H9 (cell line): ENCODE results near the gene IREB2. TPM values are rescaled to one million over a fixed set of nuclear protein-coding genes. Genes with fewer than 3 reads are reported as not detected.

Experiments used
- DNase-seq: peaks from one replicate; pipeline ENCODE4 v3.0.0-alpha.2; 2017
- H2AFZ ChIP-seq: one replicate; pipeline ENCODE4 v1.6.1; 2013; ENCODE audit warnings: mild to moderate bottlenecking, low read length, control low read depth, moderate library complexity
- H2AK5ac ChIP-seq: 2 replicates; pipeline ENCODE4 v1.6.1; 2013; ENCODE audit warnings: low read length, control low read depth, mixed read lengths; ENCODE audit not compliant: insufficient read length
- H2BK120ac ChIP-seq: one replicate; pipeline ENCODE4 v1.6.1; 2013; ENCODE audit warnings: low read depth, mild to moderate bottlenecking, low read length, control low read depth, inconsistent platforms; ENCODE audit not compliant: poor library complexity, severe bottlenecking
- H2BK12ac ChIP-seq: 2 replicates; pipeline ENCODE4 v1.6.1; 2013; ENCODE audit warnings: low read length, control low read depth, mixed read lengths, low read depth; ENCODE audit not compliant: insufficient read length
- H2BK15ac ChIP-seq: 2 replicates; pipeline ENCODE4 v1.6.1; 2013; ENCODE audit warnings: low read depth, low read length, control low read depth
- H2BK20ac ChIP-seq: one replicate; pipeline ENCODE4 v1.6.1; 2013; ENCODE audit warnings: low read depth, mild to moderate bottlenecking, low read length, control low read depth, inconsistent platforms; ENCODE audit not compliant: poor library complexity, severe bottlenecking
- H2BK5ac ChIP-seq: 2 replicates; pipeline ENCODE4 v1.6.1; 2013; ENCODE audit warnings: low read length, control low read depth, mixed read lengths; ENCODE audit not compliant: insufficient read length
- H3K14ac ChIP-seq: 2 replicates; pipeline ENCODE4 v1.6.1; 2013; ENCODE audit warnings: low read length, control low read depth; ENCODE audit not compliant: insufficient read depth
- H3K18ac ChIP-seq: 2 replicates; pipeline ENCODE4 v1.6.1; 2013; ENCODE audit warnings: low read depth, mild to moderate bottlenecking, mixed read lengths, low read length, control low read depth; ENCODE audit not compliant: insufficient read length
- H3K23ac ChIP-seq: 2 replicates; pipeline ENCODE4 v1.6.1; 2013; ENCODE audit warnings: low read length, control low read depth, mixed read lengths, low read depth; ENCODE audit not compliant: insufficient read length
- H3K23me2 ChIP-seq: 2 replicates; pipeline ENCODE4 v1.6.1; 2013; ENCODE audit warnings: low read depth, mild to moderate bottlenecking, mixed read lengths, low read length, control low read depth; ENCODE audit not compliant: insufficient read length, poor library complexity, severe bottlenecking
- H3K27ac ChIP-seq: 2 replicates; pipeline ENCODE4 v1.5.1; 2013; ENCODE audit warnings: low read length, control low read depth, mixed read lengths, low read depth; ENCODE audit not compliant: insufficient read length
- H3K27me3 ChIP-seq: 2 replicates; pipeline ENCODE4 v1.6.1; 2013; ENCODE audit warnings: low read length, control low read depth, inconsistent platforms; ENCODE audit not compliant: insufficient read depth
- H3K4ac ChIP-seq: 2 replicates; pipeline ENCODE4 v1.6.1; 2013; ENCODE audit warnings: low read depth, mild to moderate bottlenecking, control low read depth, inconsistent platforms, low read length, moderate library complexity
- H3K4me1 ChIP-seq: 2 replicates; pipeline ENCODE4 v1.6.1; 2013; ENCODE audit warnings: low read length, control low read depth, inconsistent platforms; ENCODE audit not compliant: insufficient read depth
- H3K4me2 ChIP-seq: 2 replicates; pipeline ENCODE4 v1.6.1; 2013; ENCODE audit warnings: low read length, control low read depth, mixed read lengths; ENCODE audit not compliant: insufficient read length, insufficient read depth
- H3K56ac ChIP-seq: 2 replicates; pipeline ENCODE4 v1.6.1; 2013; ENCODE audit warnings: low read depth, mild to moderate bottlenecking, mixed read lengths, low read length, control low read depth; ENCODE audit not compliant: insufficient read length
- H3K79me1 ChIP-seq: 2 replicates; pipeline ENCODE4 v1.6.1; 2013; ENCODE audit warnings: low read depth, mild to moderate bottlenecking, moderate library complexity, low read length, control low read depth, inconsistent platforms; ENCODE audit not compliant: insufficient read depth, poor library complexity, severe bottlenecking
- H3K79me2 ChIP-seq: 2 replicates; pipeline ENCODE4 v1.6.1; 2013; ENCODE audit warnings: low read length, control low read depth, inconsistent platforms; ENCODE audit not compliant: insufficient read depth
- H3K9ac ChIP-seq: 2 replicates; pipeline ENCODE4 v1.6.1; 2013; ENCODE audit warnings: low read length, control low read depth, mixed read lengths; ENCODE audit not compliant: insufficient read length; ENCODE audit errors: extremely low read depth
- H3K9me3 ChIP-seq: one replicate; pipeline ENCODE4 v1.6.1; 2013; ENCODE audit warnings: low read depth, low read length, inconsistent platforms; ENCODE audit not compliant: control insufficient read depth
- H3T11ph ChIP-seq: one replicate; pipeline ENCODE4 v1.6.1; 2013; ENCODE audit warnings: mild to moderate bottlenecking, low read length, control low read depth, inconsistent platforms
- H4K20me1 ChIP-seq: one replicate; pipeline ENCODE4 v1.6.1; 2013; ENCODE audit not compliant: control insufficient read depth, insufficient read length, insufficient read depth
- H4K5ac ChIP-seq: 2 replicates; pipeline ENCODE4 v1.6.1; 2013; ENCODE audit warnings: low read depth, mild to moderate bottlenecking, mixed read lengths, low read length, control low read depth; ENCODE audit not compliant: insufficient read length
- H4K8ac ChIP-seq: replicated peaks from 2 replicates; pipeline ENCODE4 v1.6.1; 2013; ENCODE audit warnings: low read length, control low read depth, mixed read lengths, low read depth; ENCODE audit not compliant: insufficient read length
- H4K91ac ChIP-seq: 2 replicates; pipeline ENCODE4 v1.6.1; 2013; ENCODE audit warnings: low read depth, mild to moderate bottlenecking, moderate library complexity, mixed read lengths, low read length, control low read depth; ENCODE audit not compliant: insufficient read length
- H3K27ac Mint-ChIP-seq, 3 experiments: 2 replicates in 2 of 3; 3 replicates in 1 of 3; pipeline ENCODE4 v1.8.0; 2020 to 2021; ENCODE audit warnings: mixed read lengths in 3 of 3, mild to moderate bottlenecking in 1 of 3, moderate library complexity in 1 of 3
- H3K27me3 Mint-ChIP-seq: 2 replicates; pipeline ENCODE4 v1.8.0; 2021; ENCODE audit warnings: low read depth, mild to moderate bottlenecking, moderate library complexity, mixed read lengths
- H3K36me3 Mint-ChIP-seq, 3 experiments: 2 replicates in 2 of 3; 3 replicates in 1 of 3; pipeline ENCODE4 v1.8.0; 2020 to 2021; ENCODE audit warnings: low read depth in 3 of 3, mixed read lengths in 3 of 3; ENCODE audit not compliant: insufficient read depth in 1 of 3
- H3K4me1 Mint-ChIP-seq, 2 experiments: 2 replicates each; pipeline ENCODE4 v1.8.0; 2020; ENCODE audit warnings: mixed read lengths in 2 of 2
- H3K4me3 Mint-ChIP-seq, 2 experiments: 2 replicates in 1 of 2; 3 replicates in 1 of 2; pipeline ENCODE4 v1.8.0; 2020 to 2021; ENCODE audit warnings: mild to moderate bottlenecking in 2 of 2, mixed read lengths in 2 of 2, moderate library complexity in 1 of 2
- H3K9me3 Mint-ChIP-seq, 2 experiments: 2 replicates in 1 of 2; 3 replicates in 1 of 2; pipeline ENCODE4 v1.8.0; 2020; ENCODE audit warnings: mild to moderate bottlenecking in 2 of 2, mixed read lengths in 2 of 2, moderate library complexity in 1 of 2
- CTCF ChIP-seq: fragments of 200-600 bp; sonication (generic); conservative IDR thresholded peaks from 3 replicates; pipeline ENCODE4 v1.8.0; 2021; ENCODE audit warnings: antibody characterized with exemption, mild to moderate bottlenecking
- WGBS: extraction: QIAGEN DNeasy Blood & Tissue Kit; methylation state at CpG from one replicate; pipeline ENCODE4 v1.1.7; 2013; ENCODE audit warnings: missing lambda C conversion rate, low lambda C conversion rate, mixed read lengths; ENCODE audit not compliant: insufficient read length; ENCODE audit errors: extremely low coverage; 5-methylcytosine and 5-hydroxymethylcytosine counted together
- total RNA-seq: library from RNA; stranded (reverse); gene quantifications from 2 replicates; pipeline ENCODE4 v1.2.1, GENCODE V29; 2021

Gene IREB2
- total RNA-seq, 1 experiment from 2014 or later: 87.6 TPM

DNA sequence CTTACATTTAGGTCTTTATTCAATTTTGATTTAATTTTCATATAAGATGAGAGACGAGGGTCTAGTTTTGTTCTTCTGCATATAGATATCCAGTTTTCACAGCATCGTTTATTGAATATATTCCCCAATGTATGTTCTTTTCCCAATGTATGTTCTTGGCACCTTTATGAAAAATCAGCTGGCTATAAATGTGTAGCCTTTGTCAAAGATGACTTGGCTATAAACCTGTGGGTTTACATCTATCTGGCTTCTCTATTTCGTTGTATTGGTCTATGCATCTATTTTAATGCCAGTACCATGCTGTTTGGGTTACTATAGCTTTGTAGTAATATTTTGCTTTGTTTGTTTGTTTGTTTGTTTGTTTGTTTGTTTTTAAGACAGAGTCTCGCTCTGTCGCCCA is 11.7 kb upstream of the IREB2 start:
- Histone ChIP-seq H4K91ac (no peak overlapping the region), H2BK20ac (no peak overlapping the region), H2AK5ac (no peak overlapping the region), H3K23ac (no peak overlapping the region), H2AFZ (no peak overlapping the region), H3K56ac (no peak overlapping the region), H3K9me3 (no peaks in the 10 kb centered on the region), H3K4ac (no peak overlapping the region), H3K18ac (no peak overlapping the region), H3K27ac (no peak overlapping the region), H3K79me2 (no peaks in the 10 kb centered on the region), H3K23me2 (no peaks in the 10 kb centered on the region), H2BK5ac (no peak overlapping the region), H2BK15ac (no peak overlapping the region), H3K79me1 (no peaks in the 10 kb centered on the region), H4K8ac (no peak overlapping the region), H3K27me3 (no peaks in the 10 kb centered on the region; the same call in 1 of the 2 replicates), H3K9ac (no peak overlapping the region), H2BK12ac (no peak overlapping the region), H4K5ac (no peak overlapping the region), H2BK120ac (no peak overlapping the region), H3K14ac (no peak overlapping the region), H3K4me1 (no peaks in the 10 kb centered on the region), H4K20me1 (no peaks in the 10 kb centered on the region), H3K4me2 (no peak overlapping the region), H3T11ph (no peak overlapping the region)
- no peaks in the 10 kb centered on the region for H3K9me3 Mint-ChIP-seq
- no peak for TF ChIP-seq CTCF
- no peak overlapping the region for H3K27ac Mint-ChIP-seq
- peaks cover 6% of the 10 kb centered on the region; the same call in 1 of the 2 replicates for H3K27me3 Mint-ChIP-seq
- WGBS: no CpG with 5 or more reads among the region's 5 CpGs
- H3K36me3 Mint-ChIP-seq: no peaks in the 10 kb centered on the region
- DNase-seq: no peak
- no peaks in the 10 kb centered on the region for H3K4me1 Mint-ChIP-seq
- no peak overlapping the region for H3K4me3 Mint-ChIP-seq
